HepG2 (cell line): Measurements from ENCODE around the gene SDCCAG8. TPM values are rescaled to one million over a fixed set of nuclear protein-coding genes. Genes with fewer than 3 reads are reported as not detected.

Experiments
- GATAD1 ChIP-seq: IDR thresholded peaks from 2 replicates; pipeline ENCODE4 v1.6.1; 2016; ENCODE audit warnings: missing genetic modification reagents, missing compliant biosample characterization
- KDM1A ChIP-seq: IDR thresholded peaks from 2 replicates; pipeline ENCODE4 v1.6.1; 2016; ENCODE audit warnings: missing compliant biosample characterization
- KDM6A ChIP-seq: IDR thresholded peaks from 2 replicates; pipeline ENCODE4 v1.6.1; 2016; ENCODE audit warnings: low read depth
- KLF16 ChIP-seq, 2 experiments: sonication (generic) in 1 of 2; formaldehyde crosslinking in 1 of 2; IDR thresholded peaks; 2 replicates each; pipeline versions ENCODE4 v1.6.1 to v1.8.0; 2016 to 2023; ENCODE audit warnings: missing genetic modification reagents in 2 of 2, missing compliant biosample characterization in 1 of 2
- KLF6 ChIP-seq: IDR thresholded peaks from 2 replicates; pipeline ENCODE4 v1.8.0; 2016; ENCODE audit warnings: missing biosample characterization, missing genetic modification reagents
- NFE2L2 ChIP-seq: fragments of 150-350 bp; IDR thresholded peaks from 2 replicates; pipeline ENCODE4 v1.6.1; 2014; ENCODE audit warnings: low read length
- POLR2AphosphoS5 ChIP-seq: IDR thresholded peaks from 2 replicates; pipeline ENCODE4 v1.6.1; 2012; ENCODE audit warnings: low read depth, low read length
- RFX5 ChIP-seq: IDR thresholded peaks from 2 replicates; pipeline ENCODE4 v1.6.1; 2011; ENCODE audit warnings: low read depth, low read length, improper control_type of control experiment
- SNAPC2 ChIP-seq: sonication (generic); formaldehyde crosslinking; IDR thresholded peaks from 2 replicates; pipeline ENCODE4 v1.8.1; 2022; ENCODE audit warnings: mild to moderate bottlenecking, missing genetic modification reagents
- ZNF263 ChIP-seq: sonication (generic); formaldehyde crosslinking; IDR thresholded peaks from 2 replicates; pipeline ENCODE4 v1.4.0; 2020; ENCODE audit warnings: missing genetic modification reagents
- ZNF451 ChIP-seq: sonication (generic); formaldehyde crosslinking; IDR thresholded peaks from 2 replicates; pipeline ENCODE4 v1.5.0; 2020; ENCODE audit warnings: mild to moderate bottlenecking, missing genetic modification reagents
- ZNF607 ChIP-seq: sonication (generic); formaldehyde crosslinking; IDR thresholded peaks from 2 replicates; pipeline ENCODE4 v1.5.1; 2020; ENCODE audit warnings: missing genetic modification reagents, mild to moderate bottlenecking, borderline replicate concordance
- ZNF614 ChIP-seq: IDR thresholded peaks from 2 replicates; pipeline ENCODE4 v1.6.1; 2018; ENCODE audit warnings: missing biosample characterization, missing genetic modification reagents, inconsistent platforms, borderline replicate concordance
- ZNF629 ChIP-seq: sonication (generic); formaldehyde crosslinking; conservative IDR thresholded peaks from 2 replicates; pipeline ENCODE4 v1.5.0; 2020; ENCODE audit warnings: missing genetic modification reagents
- ZNF768 ChIP-seq: sonication (generic); formaldehyde crosslinking; IDR thresholded peaks from 2 replicates; pipeline ENCODE4 v1.4.0; 2020; ENCODE audit warnings: missing genetic modification reagents
- polyA plus RNA-seq, 8 experiments: library from polyadenylated mRNA; depleted of rRNA in 3 of 8; stranded (reverse) in 7 of 8; unstranded in 1 of 8; fragments of >200 nt; fragmentation: Illumina TruSeq in 4 of 8; extraction: Trizol in 4 of 8; gene quantifications; 2 replicates each; pipeline versions ENCODE4 v1.2.1 to v1.2.3, GENCODE V29; 2011 to 2016; ENCODE audit warnings: low read depth in 4 of 8, missing spikeins in 1 of 8, mixed read lengths in 1 of 8; ENCODE audit not compliant: insufficient read depth in 1 of 8
- total RNA-seq, 5 experiments: library from RNA; depleted of rRNA; stranded (reverse); fragments of >200 nt; fragmentation: Illumina TruSeq; extraction: Trizol; gene quantifications; 2 replicates each; pipeline ENCODE4 v1.2.3, GENCODE V29; 2016; ENCODE audit warnings: low read depth in 1 of 5
- TF ChIP-seq, protein P1 (sequence below): sonication (generic); formaldehyde crosslinking; IDR thresholded peaks from 2 replicates; pipeline ENCODE4 v1.5.1; 2020; ENCODE audit warnings: mild to moderate bottlenecking, missing genetic modification reagents, moderate library complexity
- TF ChIP-seq, protein P2 (sequence below): IDR thresholded peaks from 2 replicates; pipeline ENCODE4 v1.6.1; 2016
- TF ChIP-seq, protein P3 (sequence below): sonication (generic); formaldehyde crosslinking; IDR thresholded peaks from 2 replicates; pipeline ENCODE4 v1.4.0; 2020; ENCODE audit warnings: missing genetic modification reagents

Gene SDCCAG8
- total and polyA plus RNA-seq, 2 of the 13 experiments (the other 11 are each of a cell fraction or from before 2014, with no cell fraction given) = 9.5 to 13.4 TPM

DNA sequence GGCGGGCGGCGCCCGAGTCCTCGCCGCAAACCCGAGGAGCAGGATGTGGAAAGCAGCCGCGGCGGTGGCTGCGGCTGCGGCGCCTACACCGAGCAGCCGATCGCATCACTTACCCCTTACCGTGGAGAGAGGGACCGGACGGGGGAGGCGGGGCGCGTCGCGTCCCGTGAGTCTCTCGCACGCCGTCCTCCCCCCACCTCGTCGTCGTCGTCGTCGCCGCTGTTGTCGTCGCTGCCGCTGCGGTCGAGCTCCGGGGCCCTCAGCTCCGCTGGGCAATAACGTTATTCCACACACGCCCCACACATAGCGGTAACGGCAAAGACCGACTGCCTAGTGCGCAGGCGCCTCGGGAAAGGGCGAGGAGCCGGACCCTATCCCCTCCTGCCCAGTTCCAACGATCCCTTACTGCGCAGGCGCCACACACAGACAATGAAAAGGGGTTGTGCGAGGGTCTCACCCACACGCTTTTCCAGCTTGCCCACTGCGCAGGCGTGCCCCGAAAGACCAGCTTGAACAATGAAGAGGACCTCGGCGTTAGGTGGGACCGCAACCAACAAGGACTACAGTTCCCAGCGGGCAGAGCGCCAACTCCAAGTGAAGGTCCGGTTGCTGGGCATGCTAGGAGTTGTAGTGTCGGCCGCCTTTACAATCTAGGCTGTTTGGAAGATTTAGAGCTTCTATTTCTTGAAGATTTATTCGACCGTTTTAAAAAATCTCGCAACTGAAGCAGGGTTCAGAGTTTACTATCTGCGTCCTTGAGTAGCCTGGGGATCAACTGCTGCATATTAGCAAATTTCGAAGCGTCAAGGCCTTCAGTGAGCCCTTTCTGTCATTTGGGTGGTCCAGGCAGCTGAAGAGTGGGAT lies 682 bp upstream of the SDCCAG8 start, which contains the start of gene CEP170 (continued):
- TF ChIP-seq, protein P1, sequence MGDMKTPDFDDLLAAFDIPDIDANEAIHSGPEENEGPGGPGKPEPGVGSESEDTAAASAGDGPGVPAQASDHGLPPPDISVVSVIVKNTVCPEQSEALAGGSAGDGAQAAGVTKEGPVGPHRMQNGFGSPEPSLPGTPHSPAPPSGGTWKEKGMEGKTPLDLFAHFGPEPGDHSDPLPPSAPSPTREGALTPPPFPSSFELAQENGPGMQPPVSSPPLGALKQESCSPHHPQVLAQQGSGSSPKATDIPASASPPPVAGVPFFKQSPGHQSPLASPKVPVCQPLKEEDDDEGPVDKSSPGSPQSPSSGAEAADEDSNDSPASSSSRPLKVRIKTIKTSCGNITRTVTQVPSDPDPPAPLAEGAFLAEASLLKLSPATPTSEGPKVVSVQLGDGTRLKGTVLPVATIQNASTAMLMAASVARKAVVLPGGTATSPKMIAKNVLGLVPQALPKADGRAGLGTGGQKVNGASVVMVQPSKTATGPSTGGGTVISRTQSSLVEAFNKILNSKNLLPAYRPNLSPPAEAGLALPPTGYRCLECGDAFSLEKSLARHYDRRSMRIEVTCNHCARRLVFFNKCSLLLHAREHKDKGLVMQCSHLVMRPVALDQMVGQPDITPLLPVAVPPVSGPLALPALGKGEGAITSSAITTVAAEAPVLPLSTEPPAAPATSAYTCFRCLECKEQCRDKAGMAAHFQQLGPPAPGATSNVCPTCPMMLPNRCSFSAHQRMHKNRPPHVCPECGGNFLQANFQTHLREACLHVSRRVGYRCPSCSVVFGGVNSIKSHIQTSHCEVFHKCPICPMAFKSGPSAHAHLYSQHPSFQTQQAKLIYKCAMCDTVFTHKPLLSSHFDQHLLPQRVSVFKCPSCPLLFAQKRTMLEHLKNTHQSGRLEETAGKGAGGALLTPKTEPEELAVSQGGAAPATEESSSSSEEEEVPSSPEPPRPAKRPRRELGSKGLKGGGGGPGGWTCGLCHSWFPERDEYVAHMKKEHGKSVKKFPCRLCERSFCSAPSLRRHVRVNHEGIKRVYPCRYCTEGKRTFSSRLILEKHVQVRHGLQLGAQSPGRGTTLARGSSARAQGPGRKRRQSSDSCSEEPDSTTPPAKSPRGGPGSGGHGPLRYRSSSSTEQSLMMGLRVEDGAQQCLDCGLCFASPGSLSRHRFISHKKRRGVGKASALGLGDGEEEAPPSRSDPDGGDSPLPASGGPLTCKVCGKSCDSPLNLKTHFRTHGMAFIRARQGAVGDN (CRISPR knock-in tag) = peak; percentile 77
- TF ChIP-seq KDM6A (CRISPR knock-in tag) (no peak), ZNF614 (CRISPR knock-in tag) (no peak), ZNF263 (CRISPR knock-in tag) (peak; percentile 75), RFX5 (0 out of 2 replicates have a peak, but pooled peaks have one; percentile 20), KLF6 (CRISPR knock-in tag) (0 out of 2 replicates have a peak, but pooled peaks have one; percentile 33), ZNF451 (CRISPR knock-in tag) (peak; percentile 60; the same call in 1 of the 2 replicates), ZNF607 (CRISPR knock-in tag) (no peak), POLR2AphosphoS5 (peak; percentile 65), ZNF629 (CRISPR knock-in tag) (no peak), NFE2L2 (no peak), SNAPC2 (no peak), KDM1A (CRISPR knock-in tag) (no peak), ZNF768 (CRISPR knock-in tag) (0 out of 2 replicates have a peak, but pooled peaks have one; percentile 20), KLF16 (CRISPR knock-in tag; IDR thresholded peaks at IDR 0.05) (no peak), GATAD1 (CRISPR knock-in tag) (0 out of 2 replicates have a peak, but pooled peaks have one; percentile 20)
- TF ChIP-seq, protein P2, sequence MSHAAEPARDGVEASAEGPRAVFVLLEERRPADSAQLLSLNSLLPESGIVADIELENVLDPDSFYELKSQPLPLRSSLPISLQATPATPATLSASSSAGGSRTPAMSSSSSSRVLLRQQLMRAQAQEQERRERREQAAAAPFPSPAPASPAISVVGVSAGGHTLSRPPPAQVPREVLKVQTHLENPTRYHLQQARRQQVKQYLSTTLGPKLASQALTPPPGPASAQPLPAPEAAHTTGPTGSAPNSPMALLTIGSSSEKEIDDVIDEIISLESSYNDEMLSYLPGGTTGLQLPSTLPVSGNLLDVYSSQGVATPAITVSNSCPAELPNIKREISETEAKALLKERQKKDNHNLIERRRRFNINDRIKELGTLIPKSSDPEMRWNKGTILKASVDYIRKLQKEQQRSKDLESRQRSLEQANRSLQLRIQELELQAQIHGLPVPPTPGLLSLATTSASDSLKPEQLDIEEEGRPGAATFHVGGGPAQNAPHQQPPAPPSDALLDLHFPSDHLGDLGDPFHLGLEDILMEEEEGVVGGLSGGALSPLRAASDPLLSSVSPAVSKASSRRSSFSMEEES = no peak; the same call in 1 of the 2 replicates
- TF ChIP-seq, protein P3, sequence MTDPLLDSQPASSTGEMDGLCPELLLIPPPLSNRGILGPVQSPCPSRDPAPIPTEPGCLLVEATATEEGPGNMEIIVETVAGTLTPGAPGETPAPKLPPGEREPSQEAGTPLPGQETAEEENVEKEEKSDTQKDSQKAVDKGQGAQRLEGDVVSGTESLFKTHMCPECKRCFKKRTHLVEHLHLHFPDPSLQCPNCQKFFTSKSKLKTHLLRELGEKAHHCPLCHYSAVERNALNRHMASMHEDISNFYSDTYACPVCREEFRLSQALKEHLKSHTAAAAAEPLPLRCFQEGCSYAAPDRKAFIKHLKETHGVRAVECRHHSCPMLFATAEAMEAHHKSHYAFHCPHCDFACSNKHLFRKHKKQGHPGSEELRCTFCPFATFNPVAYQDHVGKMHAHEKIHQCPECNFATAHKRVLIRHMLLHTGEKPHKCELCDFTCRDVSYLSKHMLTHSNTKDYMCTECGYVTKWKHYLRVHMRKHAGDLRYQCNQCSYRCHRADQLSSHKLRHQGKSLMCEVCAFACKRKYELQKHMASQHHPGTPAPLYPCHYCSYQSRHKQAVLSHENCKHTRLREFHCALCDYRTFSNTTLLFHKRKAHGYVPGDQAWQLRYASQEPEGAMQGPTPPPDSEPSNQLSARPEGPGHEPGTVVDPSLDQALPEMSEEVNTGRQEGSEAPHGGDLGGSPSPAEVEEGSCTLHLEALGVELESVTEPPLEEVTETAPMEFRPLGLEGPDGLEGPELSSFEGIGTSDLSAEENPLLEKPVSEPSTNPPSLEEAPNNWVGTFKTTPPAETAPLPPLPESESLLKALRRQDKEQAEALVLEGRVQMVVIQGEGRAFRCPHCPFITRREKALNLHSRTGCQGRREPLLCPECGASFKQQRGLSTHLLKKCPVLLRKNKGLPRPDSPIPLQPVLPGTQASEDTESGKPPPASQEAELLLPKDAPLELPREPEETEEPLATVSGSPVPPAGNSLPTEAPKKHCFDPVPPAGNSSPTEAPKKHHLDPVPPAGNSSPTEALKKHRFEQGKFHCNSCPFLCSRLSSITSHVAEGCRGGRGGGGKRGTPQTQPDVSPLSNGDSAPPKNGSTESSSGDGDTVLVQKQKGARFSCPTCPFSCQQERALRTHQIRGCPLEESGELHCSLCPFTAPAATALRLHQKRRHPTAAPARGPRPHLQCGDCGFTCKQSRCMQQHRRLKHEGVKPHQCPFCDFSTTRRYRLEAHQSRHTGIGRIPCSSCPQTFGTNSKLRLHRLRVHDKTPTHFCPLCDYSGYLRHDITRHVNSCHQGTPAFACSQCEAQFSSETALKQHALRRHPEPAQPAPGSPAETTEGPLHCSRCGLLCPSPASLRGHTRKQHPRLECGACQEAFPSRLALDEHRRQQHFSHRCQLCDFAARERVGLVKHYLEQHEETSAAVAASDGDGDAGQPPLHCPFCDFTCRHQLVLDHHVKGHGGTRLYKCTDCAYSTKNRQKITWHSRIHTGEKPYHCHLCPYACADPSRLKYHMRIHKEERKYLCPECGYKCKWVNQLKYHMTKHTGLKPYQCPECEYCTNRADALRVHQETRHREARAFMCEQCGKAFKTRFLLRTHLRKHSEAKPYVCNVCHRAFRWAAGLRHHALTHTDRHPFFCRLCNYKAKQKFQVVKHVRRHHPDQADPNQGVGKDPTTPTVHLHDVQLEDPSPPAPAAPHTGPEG = no peak
